ENCODE measurements around the gene CKAP5.

DNA sequence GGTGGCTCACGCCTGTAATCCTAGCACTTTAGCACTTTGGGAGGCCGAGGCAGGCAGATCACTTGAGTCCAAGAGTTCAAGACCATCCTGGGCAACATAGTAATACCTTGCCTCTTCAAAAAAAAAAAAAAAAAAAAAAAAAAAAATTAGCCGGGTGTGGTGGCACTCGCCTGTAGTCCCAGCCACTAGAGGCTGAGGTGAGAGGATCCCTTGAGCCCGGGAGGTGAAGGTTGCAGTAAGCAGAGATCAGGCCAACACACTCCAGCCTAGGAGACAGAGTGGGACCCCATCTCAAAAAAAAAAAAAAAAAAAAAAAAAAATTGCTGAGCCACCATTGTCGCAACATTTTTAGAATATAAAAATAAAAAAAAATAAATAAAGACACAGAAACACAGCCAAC, 7.6 kb downstream of the CKAP5 start:
- TF ChIP-seq, protein P1, sequence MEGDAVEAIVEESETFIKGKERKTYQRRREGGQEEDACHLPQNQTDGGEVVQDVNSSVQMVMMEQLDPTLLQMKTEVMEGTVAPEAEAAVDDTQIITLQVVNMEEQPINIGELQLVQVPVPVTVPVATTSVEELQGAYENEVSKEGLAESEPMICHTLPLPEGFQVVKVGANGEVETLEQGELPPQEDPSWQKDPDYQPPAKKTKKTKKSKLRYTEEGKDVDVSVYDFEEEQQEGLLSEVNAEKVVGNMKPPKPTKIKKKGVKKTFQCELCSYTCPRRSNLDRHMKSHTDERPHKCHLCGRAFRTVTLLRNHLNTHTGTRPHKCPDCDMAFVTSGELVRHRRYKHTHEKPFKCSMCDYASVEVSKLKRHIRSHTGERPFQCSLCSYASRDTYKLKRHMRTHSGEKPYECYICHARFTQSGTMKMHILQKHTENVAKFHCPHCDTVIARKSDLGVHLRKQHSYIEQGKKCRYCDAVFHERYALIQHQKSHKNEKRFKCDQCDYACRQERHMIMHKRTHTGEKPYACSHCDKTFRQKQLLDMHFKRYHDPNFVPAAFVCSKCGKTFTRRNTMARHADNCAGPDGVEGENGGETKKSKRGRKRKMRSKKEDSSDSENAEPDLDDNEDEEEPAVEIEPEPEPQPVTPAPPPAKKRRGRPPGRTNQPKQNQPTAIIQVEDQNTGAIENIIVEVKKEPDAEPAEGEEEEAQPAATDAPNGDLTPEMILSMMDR (conservative IDR thresholded peaks at IDR 0.05; ENCODE audit: low read length) = no peak
- TF ChIP-seq EZH2phosphoT487 (IDR thresholded peaks at IDR 0.05; ENCODE audit: borderline replicate concordance, low read depth, low read length) = no peak
